MV-4-11 (cell line): ENCODE data around the gene CAMK1D.
"Not testable (repeated sequence)": the region's sequence is repeated elsewhere in the genome, so short reads cannot be mapped to it uniquely, and the experiment has no call there.

ENCODE experiments used
- DNase-seq: peaks from one replicate; lab custom pipeline; 2025; lab: John Stamatoyannopoulos, UW

Gene CAMK1D

GRCh38 chr10:12340937-12341336 lies 8.4 kb upstream of the CAMK1D start:
- no peak for DNase-seq

GRCh38 chr10:12341526-12341925 lies 7.8 kb upstream of the CAMK1D start:
- DNase-seq = no peak

- DNase-seq = no peak
Observed at GRCh38 chr10:12344375-12345110, 4.8 kb upstream of the CAMK1D start.

GRCh38 chr10:12346707-12347106 lies 2.6 kb upstream of the CAMK1D start:
- DNase-seq = no peak

GRCh38 chr10:12348294-12348869 lies 965 bp upstream of the CAMK1D start:
- no peak for DNase-seq

GRCh38 chr10:12349629-12350166 lies 351 bp downstream of the CAMK1D start:
- no peak for DNase-seq

GRCh38 chr10:12350167-12350872 lies 973 bp downstream of the CAMK1D start:
- DNase-seq = peak; percentile 35

- no peak for DNase-seq
Observed at GRCh38 chr10:12350925-12351324, 1.6 kb downstream of the CAMK1D start.

GRCh38 chr10:12351447-12351846 lies 2.1 kb downstream of the CAMK1D start:
- DNase-seq = no peak

- no peak for DNase-seq
Observed at GRCh38 chr10:12351889-12352288, 2.5 kb downstream of the CAMK1D start.

- peak; percentile 17 for DNase-seq
Observed at GRCh38 chr10:12353399-12354242, 4.3 kb downstream of the CAMK1D start.

- DNase-seq = not testable (repeated sequence)
Observed at GRCh38 chr10:12354696-12355095, 5.3 kb downstream of the CAMK1D start.

GRCh38 chr10:12355384-12355783 lies 6.0 kb downstream of the CAMK1D start:
- DNase-seq = no peak

GRCh38 chr10:12357525-12358151 lies 8.3 kb downstream of the CAMK1D start:
- no peak for DNase-seq

GRCh38 chr10:12358863-12359564 lies 9.7 kb downstream of the CAMK1D start:
- DNase-seq = no peak

GRCh38 chr10:12360461-12360860 lies 11.1 kb downstream of the CAMK1D start:
- no peak for DNase-seq

GRCh38 chr10:12361115-12361514 lies 11.8 kb downstream of the CAMK1D start:
- DNase-seq = not testable (repeated sequence)

- no peak for DNase-seq
Observed at GRCh38 chr10:12364559-12364958, 15.2 kb downstream of the CAMK1D start.

GRCh38 chr10:12367272-12367671 lies 17.9 kb downstream of the CAMK1D start:
- no peak for DNase-seq

- DNase-seq = no peak
Observed at GRCh38 chr10:12369982-12370381, 20.6 kb downstream of the CAMK1D start.

GRCh38 chr10:12372846-12373245 lies 23.5 kb downstream of the CAMK1D start:
- DNase-seq = no peak
